Measurements from ENCODE around the gene TDRD10. TPM values are rescaled to one million over a fixed set of nuclear protein-coding genes. Genes with fewer than 3 reads are reported as not detected.

The TDRD10 gene
- total and polyA plus RNA-seq, 5 donors, result 2.8 to 4.9 (median 3.4) TPM

Other genes with a start within 250 kb of the TDRD10 start
- gene HAX1, start 229.6 kb upstream of the TDRD10 start, total RNA-seq, result 100 to 1,000 TPM; 116 to 152 (median 133) TPM
- gene HAX1, start 229.6 kb upstream of the TDRD10 start, polyA plus RNA-seq, result 203 TPM
- gene AQP10, start 181.1 kb upstream of the TDRD10 start, total RNA-seq, result under 1 TPM in 3 of 4 donors, not detected in 1; 0.12 to 0.37 (median 0.19) TPM
- gene AQP10, start 181.1 kb upstream of the TDRD10 start, polyA plus RNA-seq, result 0.23 TPM
- gene ATP8B2, start 176.7 kb upstream of the TDRD10 start, total RNA-seq, result 10 to 100 TPM; 25.1 to 33.1 (median 27.3) TPM
- gene ATP8B2, start 176.7 kb upstream of the TDRD10 start, polyA plus RNA-seq, result 15.9 TPM
- 10 to 100 TPM in 3 of 4 donors, 1 to 10 TPM in 1; 8.9 to 13.2 (median 12.1) TPM for gene IL6R, start 96.9 kb upstream of the TDRD10 start, total RNA-seq
- 5.7 TPM for gene IL6R, start 96.9 kb upstream of the TDRD10 start, polyA plus RNA-seq
- gene SHE, start 193 bp downstream of the TDRD10 start, total RNA-seq, result 10 to 100 TPM; 17.4 to 23.8 (median 21.1) TPM
- 16.4 TPM for gene SHE, start 193 bp downstream of the TDRD10 start, polyA plus RNA-seq
- gene UBE2Q1, start 56.4 kb downstream of the TDRD10 start, total RNA-seq, result 10 to 100 TPM; 49.4 to 67.9 (median 61.3) TPM
- gene UBE2Q1, start 56.4 kb downstream of the TDRD10 start, polyA plus RNA-seq, result 32.4 TPM
- not detected for gene CHRNB2, start 65.6 kb downstream of the TDRD10 start, total RNA-seq
- gene CHRNB2, start 65.6 kb downstream of the TDRD10 start, polyA plus RNA-seq, result 0.07 TPM
- gene ADAR, start 106.0 kb downstream of the TDRD10 start, total RNA-seq, result 10 to 100 TPM; 66.2 to 80.9 (median 70.4) TPM
- gene ADAR, start 106.0 kb downstream of the TDRD10 start, polyA plus RNA-seq, result 21.2 TPM